HepG2 (cell line): ENCODE data around the gene ANKRD40. TPM values are rescaled to one million over a fixed set of nuclear protein-coding genes. Genes with fewer than 3 reads are reported as not detected.

Experiments
- ATM ChIP-seq: fragments of 450-650 bp; IDR thresholded peaks from 2 replicates; pipeline ENCODE4 v1.7.1; 2017; ENCODE audit warnings: mild to moderate bottlenecking, borderline replicate concordance
- CCDC6 ChIP-seq: sonication (generic); formaldehyde crosslinking; IDR thresholded peaks from 2 replicates; pipeline ENCODE4 v1.8.1; 2022; ENCODE audit warnings: mild to moderate bottlenecking, missing genetic modification reagents, moderate library complexity
- KAT7 ChIP-seq: IDR thresholded peaks from 2 replicates; pipeline ENCODE4 v1.6.1; 2018; ENCODE audit warnings: borderline replicate concordance, missing compliant biosample characterization
- KLF13 ChIP-seq: sonication (generic); formaldehyde crosslinking; IDR thresholded peaks from 2 replicates; pipeline ENCODE4 v1.4.0; 2020; ENCODE audit warnings: mild to moderate bottlenecking, missing genetic modification reagents
- MAZ ChIP-seq, 2 experiments: sonication (generic) in 1 of 2; formaldehyde crosslinking in 1 of 2; IDR thresholded peaks; 2 replicates each; pipeline versions ENCODE4 v1.5.0 to v1.6.1; 2012 to 2020; ENCODE audit warnings: low read depth in 2 of 2, mild to moderate bottlenecking in 2 of 2, borderline replicate concordance in 1 of 2, improper control_type of control experiment in 1 of 2, low read length in 1 of 2, missing genetic modification reagents in 1 of 2, moderate library complexity in 1 of 2
- MEIS1 ChIP-seq: sonication (generic); formaldehyde crosslinking; IDR thresholded peaks from 2 replicates; pipeline ENCODE4 v1.9.0; 2021; ENCODE audit warnings: mild to moderate bottlenecking, missing genetic modification reagents, moderate library complexity, borderline replicate concordance
- RFX1 ChIP-seq: fragments of 450-650 bp; IDR thresholded peaks from 2 replicates; pipeline ENCODE4 v1.6.1; 2017
- SMARCC2 ChIP-seq: fragments of 450-650 bp; IDR thresholded peaks from 2 replicates; pipeline ENCODE4 v1.6.1; 2017; ENCODE audit warnings: antibody characterized with exemption, mild to moderate bottlenecking
- SSRP1 ChIP-seq: IDR thresholded peaks from 2 replicates; pipeline ENCODE4 v1.6.1; 2016; ENCODE audit warnings: control low read depth
- XRCC5 ChIP-seq: fragments of 200-400 bp; formaldehyde crosslinking; optimal IDR thresholded peaks from 2 replicates; pipeline ENCODE3; 2017; ENCODE audit warnings: mild to moderate bottlenecking, low read length
- ZNF570 ChIP-seq: sonication (generic); formaldehyde crosslinking; IDR thresholded peaks from 2 replicates; pipeline ENCODE4 v1.4.0; 2020; ENCODE audit warnings: mild to moderate bottlenecking, missing genetic modification reagents, borderline replicate concordance
- ZNF713 ChIP-seq: sonication (generic); formaldehyde crosslinking; IDR thresholded peaks from 2 replicates; pipeline ENCODE4 v1.4.0; 2020; ENCODE audit warnings: mild to moderate bottlenecking, missing genetic modification reagents
- ZNF761 ChIP-seq: sonication (generic); formaldehyde crosslinking; conservative IDR thresholded peaks from 2 replicates; pipeline ENCODE4 v1.4.0; 2020; ENCODE audit warnings: mild to moderate bottlenecking, missing genetic modification reagents
- ZNF780A ChIP-seq: sonication (generic); formaldehyde crosslinking; IDR thresholded peaks from 2 replicates; pipeline ENCODE4 v1.8.0; 2022; ENCODE audit warnings: mild to moderate bottlenecking, missing genetic modification reagents, moderate library complexity
- ZNF841 ChIP-seq: sonication (generic); formaldehyde crosslinking; IDR thresholded peaks from 2 replicates; pipeline ENCODE4 v1.8.1; 2023; ENCODE audit warnings: missing genetic modification reagents, borderline replicate concordance
- ZNF879 ChIP-seq: sonication (generic); formaldehyde crosslinking; IDR thresholded peaks from 2 replicates; pipeline ENCODE4 v1.8.1; 2023; ENCODE audit warnings: missing genetic modification reagents
- polyA plus RNA-seq, 8 experiments: library from polyadenylated mRNA; depleted of rRNA in 3 of 8; stranded (reverse) in 7 of 8; unstranded in 1 of 8; fragments of >200 nt; fragmentation: Illumina TruSeq in 4 of 8; extraction: Trizol in 4 of 8; gene quantifications; 2 replicates each; pipeline versions ENCODE4 v1.2.1 to v1.2.3, GENCODE V29; 2011 to 2016; ENCODE audit warnings: low read depth in 4 of 8, missing spikeins in 1 of 8, mixed read lengths in 1 of 8; ENCODE audit not compliant: insufficient read depth in 1 of 8
- total RNA-seq, 5 experiments: library from RNA; depleted of rRNA; stranded (reverse); fragments of >200 nt; fragmentation: Illumina TruSeq; extraction: Trizol; gene quantifications; 2 replicates each; pipeline ENCODE4 v1.2.3, GENCODE V29; 2016; ENCODE audit warnings: low read depth in 1 of 5
- TF ChIP-seq, protein P1 (sequence below): conservative IDR thresholded peaks from 2 replicates; pipeline ENCODE4 v1.6.1; 2018; ENCODE audit warnings: missing genetic modification reagents
- TF ChIP-seq, protein P2 (sequence below): sonication (generic); formaldehyde crosslinking; IDR thresholded peaks from 2 replicates; pipeline ENCODE4 v1.5.1; 2020; ENCODE audit warnings: missing genetic modification reagents, mild to moderate bottlenecking, borderline replicate concordance
- TF ChIP-seq, protein P3 (sequence below): sonication (generic); formaldehyde crosslinking; conservative IDR thresholded peaks from 2 replicates; pipeline ENCODE4 v1.4.0; 2020; ENCODE audit warnings: missing genetic modification reagents
- TF ChIP-seq, protein P4 (sequence below): IDR thresholded peaks from 2 replicates; pipeline ENCODE4 v1.6.1; 2016
- TF ChIP-seq, protein P5 (sequence below): IDR thresholded peaks from 2 replicates; pipeline ENCODE4 v1.6.1; 2012; ENCODE audit warnings: inconsistent platforms

ANKRD40 gene
- total and polyA plus RNA-seq, 2 of the 13 experiments (the other 11 are each of a cell fraction or from before 2014, with no cell fraction given): 35.0 to 46.4 TPM

DNA sequence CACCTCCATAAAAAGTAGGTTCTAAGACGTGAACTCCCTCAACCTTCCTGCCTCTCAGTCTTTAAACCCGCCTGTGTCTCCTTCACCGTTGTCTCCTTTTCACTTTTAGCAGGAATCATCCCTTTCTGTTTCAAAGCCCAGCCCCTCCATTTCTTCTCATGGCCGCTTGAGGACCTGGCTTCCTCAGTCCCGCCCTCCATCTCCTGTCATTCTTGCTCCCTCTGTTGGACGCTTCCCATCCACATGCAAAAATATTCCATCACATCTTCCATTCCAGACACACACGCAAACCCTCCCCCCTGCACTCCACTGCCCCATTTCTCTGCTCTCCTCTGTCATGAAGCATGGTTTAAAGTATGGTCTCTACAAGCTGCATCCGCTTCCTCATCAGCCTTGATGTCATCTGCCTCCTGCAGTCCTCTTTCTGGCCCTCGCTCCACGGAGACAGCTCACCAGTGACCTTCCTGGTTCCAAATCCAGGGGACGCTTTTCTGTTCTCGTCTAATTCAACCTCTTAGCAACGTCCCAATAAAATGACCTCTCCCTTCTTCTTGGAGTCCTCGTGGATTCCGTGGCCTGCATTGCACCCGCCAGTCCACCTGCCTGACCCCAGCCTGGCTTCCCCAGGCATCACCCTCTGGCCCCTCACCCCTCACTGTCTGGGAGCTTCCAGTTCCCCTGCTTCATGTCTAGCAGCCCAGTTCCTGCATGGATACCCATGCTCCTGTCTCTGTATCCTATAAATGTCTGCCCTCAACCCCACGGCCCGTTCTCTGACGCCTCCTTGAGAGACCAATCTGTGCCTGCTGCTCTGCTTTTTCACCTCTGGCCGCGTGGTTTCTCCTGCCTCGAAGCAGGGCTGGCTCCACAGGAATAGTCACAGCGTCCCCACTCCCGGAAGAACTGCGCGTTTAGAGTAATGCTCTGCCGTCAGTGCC is 26.2 kb downstream of the ANKRD40 start (continued):
- TF ChIP-seq KLF13 (CRISPR knock-in tag) (no peak), ZNF761 (CRISPR knock-in tag) (0 out of 2 replicates have a peak, but pooled peaks have one; percentile 16), ATM (no peak), RFX1 (no peak), MEIS1 (CRISPR knock-in tag) (no peak), ZNF780A (CRISPR knock-in tag) (no peak), ZNF713 (CRISPR knock-in tag) (no peak), KAT7 (CRISPR knock-in tag) (no peak), XRCC5 (peak; percentile 74), ZNF879 (no peak), CCDC6 (CRISPR knock-in tag) (no peak), ZNF841 (no peak), MAZ (IDR thresholded peaks at IDR 0.05; ENCODE audit: borderline replicate concordance, low read depth, low read length) (no peak), MAZ (CRISPR knock-in tag; IDR thresholded peaks at IDR 0.05; ENCODE audit: low read depth) (0 out of 2 replicates have a peak, but pooled peaks have one; percentile 45), SSRP1 (CRISPR knock-in tag) (no peak), SMARCC2 (no peak), ZNF570 (no peak)
- TF ChIP-seq, protein P1, sequence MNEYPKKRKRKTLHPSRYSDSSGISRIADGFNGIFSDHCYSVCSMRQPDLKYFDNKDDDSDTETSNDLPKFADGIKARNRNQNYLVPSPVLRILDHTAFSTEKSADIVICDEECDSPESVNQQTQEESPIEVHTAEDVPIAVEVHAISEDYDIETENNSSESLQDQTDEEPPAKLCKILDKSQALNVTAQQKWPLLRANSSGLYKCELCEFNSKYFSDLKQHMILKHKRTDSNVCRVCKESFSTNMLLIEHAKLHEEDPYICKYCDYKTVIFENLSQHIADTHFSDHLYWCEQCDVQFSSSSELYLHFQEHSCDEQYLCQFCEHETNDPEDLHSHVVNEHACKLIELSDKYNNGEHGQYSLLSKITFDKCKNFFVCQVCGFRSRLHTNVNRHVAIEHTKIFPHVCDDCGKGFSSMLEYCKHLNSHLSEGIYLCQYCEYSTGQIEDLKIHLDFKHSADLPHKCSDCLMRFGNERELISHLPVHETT (CRISPR knock-in tag): no peak
- TF ChIP-seq, protein P2, sequence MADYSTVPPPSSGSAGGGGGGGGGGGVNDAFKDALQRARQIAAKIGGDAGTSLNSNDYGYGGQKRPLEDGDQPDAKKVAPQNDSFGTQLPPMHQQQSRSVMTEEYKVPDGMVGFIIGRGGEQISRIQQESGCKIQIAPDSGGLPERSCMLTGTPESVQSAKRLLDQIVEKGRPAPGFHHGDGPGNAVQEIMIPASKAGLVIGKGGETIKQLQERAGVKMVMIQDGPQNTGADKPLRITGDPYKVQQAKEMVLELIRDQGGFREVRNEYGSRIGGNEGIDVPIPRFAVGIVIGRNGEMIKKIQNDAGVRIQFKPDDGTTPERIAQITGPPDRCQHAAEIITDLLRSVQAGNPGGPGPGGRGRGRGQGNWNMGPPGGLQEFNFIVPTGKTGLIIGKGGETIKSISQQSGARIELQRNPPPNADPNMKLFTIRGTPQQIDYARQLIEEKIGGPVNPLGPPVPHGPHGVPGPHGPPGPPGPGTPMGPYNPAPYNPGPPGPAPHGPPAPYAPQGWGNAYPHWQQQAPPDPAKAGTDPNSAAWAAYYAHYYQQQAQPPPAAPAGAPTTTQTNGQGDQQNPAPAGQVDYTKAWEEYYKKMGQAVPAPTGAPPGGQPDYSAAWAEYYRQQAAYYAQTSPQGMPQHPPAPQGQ (CRISPR knock-in tag): no peak
- TF ChIP-seq, protein P3, sequence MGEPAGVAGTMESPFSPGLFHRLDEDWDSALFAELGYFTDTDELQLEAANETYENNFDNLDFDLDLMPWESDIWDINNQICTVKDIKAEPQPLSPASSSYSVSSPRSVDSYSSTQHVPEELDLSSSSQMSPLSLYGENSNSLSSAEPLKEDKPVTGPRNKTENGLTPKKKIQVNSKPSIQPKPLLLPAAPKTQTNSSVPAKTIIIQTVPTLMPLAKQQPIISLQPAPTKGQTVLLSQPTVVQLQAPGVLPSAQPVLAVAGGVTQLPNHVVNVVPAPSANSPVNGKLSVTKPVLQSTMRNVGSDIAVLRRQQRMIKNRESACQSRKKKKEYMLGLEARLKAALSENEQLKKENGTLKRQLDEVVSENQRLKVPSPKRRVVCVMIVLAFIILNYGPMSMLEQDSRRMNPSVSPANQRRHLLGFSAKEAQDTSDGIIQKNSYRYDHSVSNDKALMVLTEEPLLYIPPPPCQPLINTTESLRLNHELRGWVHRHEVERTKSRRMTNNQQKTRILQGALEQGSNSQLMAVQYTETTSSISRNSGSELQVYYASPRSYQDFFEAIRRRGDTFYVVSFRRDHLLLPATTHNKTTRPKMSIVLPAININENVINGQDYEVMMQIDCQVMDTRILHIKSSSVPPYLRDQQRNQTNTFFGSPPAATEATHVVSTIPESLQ (CRISPR knock-in tag): no peak
- TF ChIP-seq, protein P4, sequence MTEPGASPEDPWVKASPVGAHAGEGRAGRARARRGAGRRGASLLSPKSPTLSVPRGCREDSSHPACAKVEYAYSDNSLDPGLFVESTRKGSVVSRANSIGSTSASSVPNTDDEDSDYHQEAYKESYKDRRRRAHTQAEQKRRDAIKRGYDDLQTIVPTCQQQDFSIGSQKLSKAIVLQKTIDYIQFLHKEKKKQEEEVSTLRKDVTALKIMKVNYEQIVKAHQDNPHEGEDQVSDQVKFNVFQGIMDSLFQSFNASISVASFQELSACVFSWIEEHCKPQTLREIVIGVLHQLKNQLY (CRISPR knock-in tag): no peak
- TF ChIP-seq, protein P5, sequence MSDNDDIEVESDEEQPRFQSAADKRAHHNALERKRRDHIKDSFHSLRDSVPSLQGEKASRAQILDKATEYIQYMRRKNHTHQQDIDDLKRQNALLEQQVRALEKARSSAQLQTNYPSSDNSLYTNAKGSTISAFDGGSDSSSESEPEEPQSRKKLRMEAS: 0 out of 2 replicates have a peak, but pooled peaks have one; percentile 41
